GM23338 (cell line): ENCODE results near the gene SBF1. TPM values are rescaled to one million over a fixed set of nuclear protein-coding genes. Genes with fewer than 3 reads are reported as not detected.

Experiments used
- ATAC-seq: fragments of 200-7000 bp; cut with Tn5 transposase; 3 replicates; pipeline ENCODE4 v1.9.1; 2020
- DNase-seq: peaks from one replicate; pipeline ENCODE4 v3.0.0-alpha.2; 2015; ENCODE audit warnings: low spot score
- H2AFZ ChIP-seq: fragments of 200-600 bp; sonication (generic); 2 replicates; pipeline ENCODE4 v1.8.0; 2016; ENCODE audit warnings: antibody characterized with exemption, mild to moderate bottlenecking, moderate library complexity
- H3F3A ChIP-seq: fragments of 200-600 bp; sonication (generic); replicated peaks from 2 replicates; pipeline ENCODE4 v1.8.0; 2017; ENCODE audit warnings: antibody characterized with exemption, mixed run types, low read depth
- H3K27ac ChIP-seq: fragments of 200-600 bp; sonication (generic); 2 replicates; pipeline ENCODE4 v1.6.1; 2016; ENCODE audit warnings: low read depth
- H3K27me3 ChIP-seq: fragments of 200-600 bp; sonication (generic); 2 replicates; pipeline ENCODE4 v1.8.0; 2016; ENCODE audit warnings: mild to moderate bottlenecking, mixed run types, moderate library complexity; ENCODE audit not compliant: insufficient read depth
- H3K36me3 ChIP-seq: fragments of 200-600 bp; sonication (generic); 2 replicates; pipeline ENCODE4 v1.8.0; 2016; ENCODE audit warnings: mild to moderate bottlenecking; ENCODE audit not compliant: insufficient read depth
- H3K4me1 ChIP-seq: fragments of 200-600 bp; sonication (generic); 2 replicates; pipeline ENCODE4 v1.8.0; 2016; ENCODE audit warnings: mild to moderate bottlenecking, moderate library complexity; ENCODE audit not compliant: insufficient read depth
- H3K4me2 ChIP-seq: fragments of 200-600 bp; sonication (generic); 2 replicates; pipeline ENCODE4 v1.7.1; 2017; ENCODE audit warnings: mixed run types
- H3K4me3 ChIP-seq: fragments of 200-600 bp; sonication (generic); 2 replicates; pipeline ENCODE4 v1.6.1; 2016; ENCODE audit warnings: mixed run types
- H3K79me2 ChIP-seq: fragments of 200-600 bp; sonication (generic); replicated peaks from 2 replicates; pipeline ENCODE4 v1.8.0; 2017; ENCODE audit warnings: mild to moderate bottlenecking; ENCODE audit not compliant: insufficient read depth
- H3K9me2 ChIP-seq: fragments of 200-600 bp; sonication (generic); 2 replicates; pipeline ENCODE4 v1.8.0; 2017; ENCODE audit not compliant: insufficient read depth
- H4K20me1 ChIP-seq: fragments of 200-600 bp; sonication (generic); replicated peaks from 2 replicates; pipeline ENCODE4 v1.8.0; 2017; ENCODE audit warnings: mild to moderate bottlenecking; ENCODE audit not compliant: insufficient read depth
- H3K27ac Mint-ChIP-seq: 2 replicates; pipeline ENCODE4 v1.8.0; 2020; ENCODE audit warnings: inconsistent platforms, mild to moderate bottlenecking, moderate library complexity, mixed read lengths
- H3K27me3 Mint-ChIP-seq: 3 replicates; pipeline ENCODE4 v1.8.0; 2022; ENCODE audit warnings: low read depth, mild to moderate bottlenecking, moderate library complexity, mixed read lengths, inconsistent platforms; ENCODE audit not compliant: insufficient read depth, poor library complexity
- H3K36me3 Mint-ChIP-seq: 3 replicates; pipeline ENCODE4 v1.8.0; 2021; ENCODE audit warnings: low read depth, mild to moderate bottlenecking, inconsistent platforms, moderate library complexity, mixed read lengths
- H3K4me1 Mint-ChIP-seq: 3 replicates; pipeline ENCODE4 v1.8.0; 2020; ENCODE audit warnings: mild to moderate bottlenecking, inconsistent platforms, mixed read lengths
- H3K4me3 Mint-ChIP-seq: 3 replicates; pipeline ENCODE4 v1.8.0; 2021; ENCODE audit warnings: moderate library complexity, mild to moderate bottlenecking, inconsistent platforms, mixed read lengths
- H3K9me3 Mint-ChIP-seq: 3 replicates; pipeline ENCODE4 v1.8.0; 2020; ENCODE audit warnings: moderate library complexity, mild to moderate bottlenecking, inconsistent platforms, mixed read lengths
- EZH2phosphoT487 ChIP-seq: fragments of 200-600 bp; sonication (generic); IDR thresholded peaks from one replicate; pipeline ENCODE4 v1.8.1; 2018; ENCODE audit warnings: antibody characterized with exemption; ENCODE audit not compliant: unreplicated experiment
- JUNB ChIP-seq: IDR thresholded peaks from one replicate; pipeline ENCODE4 v1.6.1; 2016; ENCODE audit warnings: antibody characterized with exemption; ENCODE audit not compliant: unreplicated experiment
- STAT1 ChIP-seq: IDR thresholded peaks from one replicate; pipeline ENCODE4 v1.6.1; 2016; ENCODE audit warnings: antibody characterized with exemption; ENCODE audit not compliant: unreplicated experiment
- ZNF462 ChIP-seq: fragments of 250-450 bp; sonication (Bioruptor Pico); IDR thresholded peaks from 2 replicates; pipeline ENCODE4 v1.5.0; 2020; ENCODE audit warnings: mild to moderate bottlenecking, moderate library complexity
- polyA plus RNA-seq: library from polyadenylated mRNA; unstranded; fragments of >200 nt; fragmentation: Nextera tagmentation; extraction: Ambion mirVana; gene quantifications from 2 replicates; pipeline ENCODE4 v1.2.1, GENCODE V29; 2016
- total RNA-seq: library from RNA; depleted of rRNA; stranded (reverse); fragments of >200 nt; shearing (Covaris generic); gene quantifications from 2 replicates; pipeline ENCODE4 v1.2.3, GENCODE V29; 2014
- TF ChIP-seq, protein P1 (sequence below): IDR thresholded peaks from 2 replicates; pipeline ENCODE4 v1.6.1; 2016; ENCODE audit warnings: antibody characterized with exemption

SBF1 gene
- total and polyA plus RNA-seq, 2 experiments from 2014 or later: 26.5 to 85.4 TPM

DNA sequence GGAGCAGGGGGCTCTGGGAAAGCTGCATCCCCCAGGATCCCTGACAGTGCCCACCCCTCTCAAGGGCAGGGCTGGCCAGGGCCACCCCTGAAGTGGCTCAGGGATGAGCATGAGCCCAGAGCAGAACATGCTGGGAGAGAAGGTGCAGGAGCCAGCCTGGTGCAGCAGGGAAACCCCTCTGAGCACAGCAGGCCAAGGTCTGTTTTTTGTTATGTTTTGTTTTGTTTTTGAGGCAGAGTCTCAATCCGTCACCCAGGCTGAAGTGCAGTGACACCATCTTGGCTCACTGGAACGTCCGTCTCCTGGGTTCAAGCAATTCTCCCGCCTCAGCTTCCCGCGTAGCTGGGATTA is 792 bp upstream of the SBF1 start (continued):
- TF ChIP-seq ZNF462 (CRISPR knock-in tag): no peak
- TF ChIP-seq EZH2phosphoT487: no peak

- no peak overlapping the region for H2AFZ ChIP-seq
- Mint-ChIP-seq H3K4me3 (peak overlapping the region; percentile 80), H3K27me3 (peaks cover 33% of the 10 kb centered on the region), H3K4me1 (peaks cover 36% of the 10 kb centered on the region), H3K27ac (no peak overlapping the region), H3K9me3 (no peaks in the 10 kb centered on the region; the same call in 2 of the 3 replicates), H3K36me3 (no peaks in the 10 kb centered on the region)
- H3K27me3 ChIP-seq: peaks cover 2% of the 10 kb centered on the region; the same call in 1 of the 2 replicates
- no peaks in the 10 kb centered on the region for H3K9me2 ChIP-seq
- no peaks in the 10 kb centered on the region for H3K36me3 ChIP-seq
- H4K20me1 ChIP-seq: peaks cover 34% of the 10 kb centered on the region
- H3K79me2 ChIP-seq: peaks cover 51% of the 10 kb centered on the region
- DNase-seq (peak; percentile 54), ATAC-seq (peak; percentile 13)
- H3K4me2 ChIP-seq: peak overlapping the region; percentile 90
- H3K4me1 ChIP-seq: peaks cover 19% of the 10 kb centered on the region
- H3F3A ChIP-seq: no peaks in the 10 kb centered on the region
- H3K27ac ChIP-seq: no peak overlapping the region
- peak overlapping the region; percentile 72 for H3K4me3 ChIP-seq
- TF ChIP-seq JUNB (no peak), ZNF462 (CRISPR knock-in tag) (no peak), STAT1 (no peak)
- TF ChIP-seq, protein P1, sequence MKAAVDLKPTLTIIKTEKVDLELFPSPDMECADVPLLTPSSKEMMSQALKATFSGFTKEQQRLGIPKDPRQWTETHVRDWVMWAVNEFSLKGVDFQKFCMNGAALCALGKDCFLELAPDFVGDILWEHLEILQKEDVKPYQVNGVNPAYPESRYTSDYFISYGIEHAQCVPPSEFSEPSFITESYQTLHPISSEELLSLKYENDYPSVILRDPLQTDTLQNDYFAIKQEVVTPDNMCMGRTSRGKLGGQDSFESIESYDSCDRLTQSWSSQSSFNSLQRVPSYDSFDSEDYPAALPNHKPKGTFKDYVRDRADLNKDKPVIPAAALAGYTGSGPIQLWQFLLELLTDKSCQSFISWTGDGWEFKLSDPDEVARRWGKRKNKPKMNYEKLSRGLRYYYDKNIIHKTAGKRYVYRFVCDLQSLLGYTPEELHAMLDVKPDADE: no peak
Observed at GRCh38 chr22:50473855-50474671, 772 bp downstream of the SBF1 start.
